HUES6 (cell line): ENCODE measurements around the gene GRM2.

Source experiments
- H3K27ac ChIP-seq: 2 replicates; pipeline ENCODE4 v1.7.0; 2013; ENCODE audit warnings: low read depth, mild to moderate bottlenecking, low read length, inconsistent platforms
- H3K27me3 ChIP-seq: 2 replicates; pipeline ENCODE4 v1.6.1; 2013; ENCODE audit warnings: low read length; ENCODE audit not compliant: control insufficient read depth, insufficient read depth
- H3K36me3 ChIP-seq: 2 replicates; pipeline ENCODE4 v1.6.1; 2013; ENCODE audit warnings: low read length; ENCODE audit not compliant: control insufficient read depth, insufficient read depth
- H3K4me1 ChIP-seq: 2 replicates; pipeline ENCODE4 v1.6.1; 2013; ENCODE audit warnings: low read length; ENCODE audit not compliant: control insufficient read depth, insufficient read depth
- H3K4me3 ChIP-seq: 2 replicates; pipeline ENCODE4 v1.5.1; 2013; ENCODE audit warnings: low read depth, low read length
- H3K9ac ChIP-seq: one replicate; pipeline ENCODE4 v1.6.1; 2013; ENCODE audit warnings: mild to moderate bottlenecking, low read length
- H3K9me3 ChIP-seq: 2 replicates; pipeline ENCODE4 v1.6.1; 2013; ENCODE audit warnings: low read depth, low read length; ENCODE audit not compliant: control insufficient read depth, insufficient read depth

The GRM2 gene

GRCh38 chr3:51705276-51706020, 1.4 kb upstream of the GRM2 start:
- Histone ChIP-seq H3K4me1 (peaks cover 20% of the 10 kb centered on the region), H3K36me3 (0 out of 2 replicates have a peak, but pooled peaks cover 4% of the 10 kb centered on the region), H3K27ac (no peak overlapping the region), H3K9ac (no peak overlapping the region), H3K9me3 (no peaks in the 10 kb centered on the region), H3K27me3 (peaks cover 25% of the 10 kb centered on the region), H3K4me3 (no peak overlapping the region)

- Histone ChIP-seq H3K27me3 (peaks cover 25% of the 10 kb centered on the region), H3K36me3 (0 out of 2 replicates have a peak, but pooled peaks cover 4% of the 10 kb centered on the region), H3K9ac (no peak overlapping the region), H3K4me3 (no peak overlapping the region), H3K9me3 (no peaks in the 10 kb centered on the region), H3K4me1 (peaks cover 20% of the 10 kb centered on the region), H3K27ac (no peak overlapping the region)
These were observed 815 bp upstream of the GRM2 start for GRCh38 chr3:51706021-51706485.

DNA sequence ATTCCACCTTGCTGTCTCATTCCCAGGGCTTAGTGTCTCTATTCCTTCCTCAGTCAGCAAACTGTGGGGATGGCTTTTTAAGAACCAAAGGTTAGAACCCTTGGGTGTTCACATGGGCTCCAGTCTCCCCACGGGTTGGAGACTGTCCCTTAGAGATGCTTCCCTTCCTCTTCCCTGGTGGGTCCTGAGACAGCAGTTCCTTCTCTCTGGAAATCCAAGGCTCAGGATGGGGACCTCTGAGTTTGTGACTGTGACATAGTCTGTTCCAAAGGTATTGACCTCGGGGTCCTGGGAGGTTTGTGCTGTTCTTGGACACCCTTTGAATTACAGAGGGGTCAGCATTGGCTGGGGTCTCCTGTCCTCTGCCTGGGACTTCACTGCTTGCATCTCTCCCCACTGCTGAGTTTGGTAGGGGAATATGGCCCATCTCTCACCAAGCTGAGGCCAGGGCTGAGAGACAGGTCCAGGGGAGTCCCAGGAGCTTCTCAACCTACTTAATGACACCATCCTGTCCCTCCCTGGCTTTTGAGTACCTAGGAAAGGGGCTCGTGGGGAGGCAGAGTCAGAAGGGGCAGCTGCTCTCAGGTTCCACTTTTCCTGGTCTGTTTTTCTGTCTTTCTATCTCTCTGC, 1.5 kb downstream of the GRM2 start:
- peaks cover 25% of the 10 kb centered on the region for H3K27me3 ChIP-seq
- no peak overlapping the region for H3K9ac ChIP-seq
- H3K27ac ChIP-seq, result no peak overlapping the region
- H3K9me3 ChIP-seq, result no peaks in the 10 kb centered on the region
- H3K4me3 ChIP-seq, result no peak overlapping the region
- H3K36me3 ChIP-seq, result 0 out of 2 replicates have a peak, but pooled peaks cover 4% of the 10 kb centered on the region
- H3K4me1 ChIP-seq, result peaks cover 11% of the 10 kb centered on the region

DNA sequence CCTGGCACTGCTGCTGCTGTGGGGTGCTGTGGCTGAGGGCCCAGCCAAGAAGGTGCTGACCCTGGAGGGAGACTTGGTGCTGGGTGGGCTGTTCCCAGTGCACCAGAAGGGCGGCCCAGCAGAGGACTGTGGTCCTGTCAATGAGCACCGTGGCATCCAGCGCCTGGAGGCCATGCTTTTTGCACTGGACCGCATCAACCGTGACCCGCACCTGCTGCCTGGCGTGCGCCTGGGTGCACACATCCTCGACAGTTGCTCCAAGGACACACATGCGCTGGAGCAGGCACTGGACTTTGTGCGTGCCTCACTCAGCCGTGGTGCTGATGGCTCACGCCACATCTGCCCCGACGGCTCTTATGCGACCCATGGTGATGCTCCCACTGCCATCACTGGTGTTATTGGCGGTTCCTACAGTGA, 2.1 kb downstream of the GRM2 start:
- Histone ChIP-seq H3K27me3 (peaks cover 25% of the 10 kb centered on the region), H3K36me3 (0 out of 2 replicates have a peak, but pooled peaks cover 4% of the 10 kb centered on the region), H3K27ac (no peak overlapping the region), H3K9ac (no peak overlapping the region), H3K4me1 (peaks cover 4% of the 10 kb centered on the region; the same call in 1 of the 2 replicates), H3K4me3 (no peak overlapping the region), H3K9me3 (no peaks in the 10 kb centered on the region)

- Histone ChIP-seq H3K27ac (no peak overlapping the region), H3K4me1 (0 out of 2 replicates have a peak, but pooled peaks cover 3% of the 10 kb centered on the region), H3K36me3 (0 out of 2 replicates have a peak, but pooled peaks cover under 1% of the 10 kb centered on the region), H3K27me3 (peaks cover 25% of the 10 kb centered on the region), H3K9ac (no peak overlapping the region), H3K9me3 (no peaks in the 10 kb centered on the region), H3K4me3 (no peak overlapping the region)
These were observed 2.8 kb downstream of the GRM2 start for GRCh38 chr3:51709675-51710074.

DNA sequence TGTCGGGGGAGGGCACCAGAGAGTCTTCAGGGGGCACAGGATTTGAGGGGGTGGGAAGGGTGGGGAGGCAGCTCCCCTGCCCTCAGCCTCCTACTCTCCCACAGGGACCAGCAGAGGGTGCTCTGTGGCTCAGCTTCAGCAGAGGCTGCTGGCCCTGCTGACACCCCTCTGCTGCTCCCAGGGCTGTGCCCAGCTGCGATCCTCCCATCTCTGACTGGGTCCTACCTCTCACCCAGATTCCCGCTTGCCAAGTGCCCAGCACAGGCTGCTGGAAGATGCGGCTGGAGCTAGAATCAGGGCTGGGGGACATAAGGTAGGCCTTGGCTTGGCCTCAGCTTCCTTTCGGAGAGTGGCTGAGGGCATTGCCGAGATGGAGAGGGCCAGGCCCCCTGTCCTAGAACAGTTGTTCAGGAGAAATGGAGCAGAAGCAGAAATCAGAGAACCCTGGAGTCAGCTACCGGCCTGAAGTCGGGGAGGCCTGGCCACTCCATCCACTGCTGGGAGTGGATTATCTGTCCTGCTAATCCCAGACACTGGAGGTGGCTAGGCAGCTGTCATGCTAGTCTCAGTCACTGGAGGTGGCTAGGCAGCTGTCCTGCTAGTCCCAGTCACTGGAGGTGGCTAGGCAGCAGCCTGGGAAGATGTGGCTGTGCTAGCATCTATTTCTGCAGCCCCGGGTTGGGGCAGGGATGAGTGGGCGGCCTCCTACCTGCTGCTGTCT, 3.9 kb downstream of the GRM2 start:
- Histone ChIP-seq H3K9me3 (no peaks in the 10 kb centered on the region), H3K36me3 (no peaks in the 10 kb centered on the region), H3K27me3 (peaks cover 25% of the 10 kb centered on the region), H3K4me3 (no peak overlapping the region), H3K4me1 (0 out of 2 replicates have a peak, but pooled peaks cover 3% of the 10 kb centered on the region), H3K9ac (no peak overlapping the region), H3K27ac (no peak overlapping the region)

DNA sequence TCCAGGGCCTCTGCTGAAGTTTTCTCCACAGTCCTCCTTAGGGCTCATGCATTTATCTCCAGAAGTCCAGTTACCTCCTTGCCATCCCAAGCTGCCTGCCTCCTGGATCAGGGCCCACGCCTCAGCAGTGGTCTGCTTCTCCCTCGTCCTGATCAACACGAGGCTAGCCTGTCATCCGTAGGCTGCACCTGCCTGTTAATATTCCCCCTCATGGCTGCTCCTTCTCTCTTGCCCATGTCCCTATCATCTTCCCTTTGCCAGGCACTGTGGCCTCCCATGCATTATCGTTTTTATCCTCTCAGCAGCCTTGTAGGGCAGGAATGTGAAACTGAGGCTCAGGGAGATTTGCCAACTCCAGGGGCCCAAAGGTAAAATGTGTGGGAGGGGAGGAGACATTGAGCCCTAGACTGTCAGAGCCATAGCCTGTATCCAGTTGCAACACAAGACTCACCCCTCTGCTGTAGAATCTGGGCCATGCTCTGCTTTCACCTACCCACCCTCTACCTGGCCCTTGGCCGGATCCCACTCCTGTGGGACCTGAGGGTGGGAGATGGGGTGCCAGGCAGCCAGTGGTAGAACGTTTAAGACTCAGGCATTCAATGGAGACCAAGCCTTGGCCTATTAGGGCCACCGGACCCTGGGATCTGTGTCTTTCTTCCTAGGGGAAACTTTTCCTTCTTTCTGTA, 4.6 kb downstream of the GRM2 start:
- Histone ChIP-seq H3K27ac (no peak overlapping the region), H3K27me3 (peaks cover 25% of the 10 kb centered on the region), H3K4me3 (no peak overlapping the region), H3K9me3 (no peaks in the 10 kb centered on the region), H3K4me1 (peaks cover 5% of the 10 kb centered on the region; the same call in 1 of the 2 replicates), H3K9ac (no peak overlapping the region), H3K36me3 (no peaks in the 10 kb centered on the region)

GRCh38 chr3:51712038-51712420, 5.2 kb downstream of the GRM2 start:
- Histone ChIP-seq H3K27ac (no peak overlapping the region), H3K4me1 (peaks cover 10% of the 10 kb centered on the region; the same call in 1 of the 2 replicates), H3K4me3 (no peak overlapping the region), H3K9ac (no peak overlapping the region), H3K27me3 (peaks cover 24% of the 10 kb centered on the region), H3K36me3 (no peaks in the 10 kb centered on the region), H3K9me3 (no peaks in the 10 kb centered on the region)

GRCh38 chr3:51712511-51712931, 5.7 kb downstream of the GRM2 start:
- peaks cover 19% of the 10 kb centered on the region for H3K27me3 ChIP-seq
- H3K9me3 ChIP-seq, result no peaks in the 10 kb centered on the region
- peaks cover 10% of the 10 kb centered on the region; the same call in 1 of the 2 replicates for H3K4me1 ChIP-seq
- no peaks in the 10 kb centered on the region for H3K36me3 ChIP-seq
- H3K27ac ChIP-seq, result no peak overlapping the region
- no peak overlapping the region for H3K4me3 ChIP-seq
- H3K9ac ChIP-seq, result no peak overlapping the region

GRCh38 chr3:51712963-51713362, 6.1 kb downstream of the GRM2 start:
- H3K36me3 ChIP-seq, result no peaks in the 10 kb centered on the region
- H3K9me3 ChIP-seq, result no peaks in the 10 kb centered on the region
- no peak overlapping the region for H3K9ac ChIP-seq
- H3K27me3 ChIP-seq, result peaks cover 15% of the 10 kb centered on the region
- no peak overlapping the region for H3K27ac ChIP-seq
- H3K4me3 ChIP-seq, result no peak overlapping the region
- H3K4me1 ChIP-seq, result peaks cover 8% of the 10 kb centered on the region; the same call in 1 of the 2 replicates
